Measurements from ENCODE around the gene LTBP2. TPM values are rescaled to one million over a fixed set of nuclear protein-coding genes. Genes with fewer than 3 reads are reported as not detected.

Gene LTBP2
- total and polyA plus RNA-seq, 2 of the 8 experiments (the other 6 are each of a cell fraction or from before 2014, with no cell fraction given), result 0.48 to 0.89 TPM

DNA sequence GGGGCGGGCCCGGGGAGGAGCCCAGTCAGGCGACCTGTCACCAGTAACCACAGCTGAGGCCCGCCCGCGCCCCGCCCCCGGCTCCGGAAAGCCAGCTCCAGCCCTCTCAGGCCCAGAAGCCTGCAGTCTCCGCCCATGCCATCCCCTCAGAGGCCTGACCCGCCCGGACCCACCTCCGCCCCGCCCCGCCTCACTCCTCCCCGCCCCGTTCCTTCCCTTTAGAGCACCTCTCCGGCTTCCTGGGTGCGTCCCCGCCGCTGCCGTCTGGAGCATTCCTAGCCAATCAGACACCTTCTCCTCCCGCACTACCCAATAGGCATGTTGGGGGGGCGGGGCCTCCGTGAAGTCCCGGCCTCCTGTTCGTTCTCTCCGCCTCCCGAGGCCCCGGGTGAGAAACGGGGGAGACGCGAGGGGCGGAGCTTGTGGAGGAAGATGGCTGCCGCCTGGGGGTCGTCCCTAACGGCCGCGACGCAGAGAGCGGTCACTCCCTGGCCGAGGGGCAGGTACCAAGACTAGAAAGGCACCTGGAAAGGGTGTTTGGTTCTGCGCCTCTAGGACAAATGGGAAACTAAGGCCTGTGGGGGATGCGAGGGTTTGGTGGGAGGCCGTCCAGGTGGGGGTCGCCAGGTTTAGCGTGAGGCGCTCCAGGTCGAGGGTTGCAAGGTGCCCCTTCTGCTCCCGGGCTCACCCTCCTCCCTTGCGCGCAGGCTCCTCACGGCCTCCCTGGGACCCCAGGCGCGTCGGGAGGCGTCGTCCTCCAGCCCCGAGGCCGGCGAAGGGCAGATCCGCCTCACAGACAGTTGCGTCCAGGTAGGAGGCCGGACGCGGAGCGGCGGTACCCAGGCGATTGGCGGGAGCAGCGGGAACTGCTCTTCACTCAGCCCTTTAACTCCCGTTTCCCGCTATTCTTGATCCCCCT is 118.4 kb downstream of the LTBP2 start, which contains the start of gene ISCA2 (continued):
- TF ChIP-seq RNF2 (IDR thresholded peaks at IDR 0.05; ENCODE audit: borderline replicate concordance, low read depth, low read length, missing control alignments, poor library complexity, severe bottlenecking), result no peak

Measured in H1 (cell line).